Activated CD8-positive, alpha-beta memory T cell treated with anti-CD3 and anti-CD28 coated beads, Interleukin-2, amount 50 U/mL, for 48 hours (primary cell): ENCODE measurements around the gene TDRD12.

ENCODE experiments used
- DNase-seq: peaks from one replicate; pipeline ENCODE4 v3.0.0-alpha.2; 2020

Gene TDRD12, protein sequence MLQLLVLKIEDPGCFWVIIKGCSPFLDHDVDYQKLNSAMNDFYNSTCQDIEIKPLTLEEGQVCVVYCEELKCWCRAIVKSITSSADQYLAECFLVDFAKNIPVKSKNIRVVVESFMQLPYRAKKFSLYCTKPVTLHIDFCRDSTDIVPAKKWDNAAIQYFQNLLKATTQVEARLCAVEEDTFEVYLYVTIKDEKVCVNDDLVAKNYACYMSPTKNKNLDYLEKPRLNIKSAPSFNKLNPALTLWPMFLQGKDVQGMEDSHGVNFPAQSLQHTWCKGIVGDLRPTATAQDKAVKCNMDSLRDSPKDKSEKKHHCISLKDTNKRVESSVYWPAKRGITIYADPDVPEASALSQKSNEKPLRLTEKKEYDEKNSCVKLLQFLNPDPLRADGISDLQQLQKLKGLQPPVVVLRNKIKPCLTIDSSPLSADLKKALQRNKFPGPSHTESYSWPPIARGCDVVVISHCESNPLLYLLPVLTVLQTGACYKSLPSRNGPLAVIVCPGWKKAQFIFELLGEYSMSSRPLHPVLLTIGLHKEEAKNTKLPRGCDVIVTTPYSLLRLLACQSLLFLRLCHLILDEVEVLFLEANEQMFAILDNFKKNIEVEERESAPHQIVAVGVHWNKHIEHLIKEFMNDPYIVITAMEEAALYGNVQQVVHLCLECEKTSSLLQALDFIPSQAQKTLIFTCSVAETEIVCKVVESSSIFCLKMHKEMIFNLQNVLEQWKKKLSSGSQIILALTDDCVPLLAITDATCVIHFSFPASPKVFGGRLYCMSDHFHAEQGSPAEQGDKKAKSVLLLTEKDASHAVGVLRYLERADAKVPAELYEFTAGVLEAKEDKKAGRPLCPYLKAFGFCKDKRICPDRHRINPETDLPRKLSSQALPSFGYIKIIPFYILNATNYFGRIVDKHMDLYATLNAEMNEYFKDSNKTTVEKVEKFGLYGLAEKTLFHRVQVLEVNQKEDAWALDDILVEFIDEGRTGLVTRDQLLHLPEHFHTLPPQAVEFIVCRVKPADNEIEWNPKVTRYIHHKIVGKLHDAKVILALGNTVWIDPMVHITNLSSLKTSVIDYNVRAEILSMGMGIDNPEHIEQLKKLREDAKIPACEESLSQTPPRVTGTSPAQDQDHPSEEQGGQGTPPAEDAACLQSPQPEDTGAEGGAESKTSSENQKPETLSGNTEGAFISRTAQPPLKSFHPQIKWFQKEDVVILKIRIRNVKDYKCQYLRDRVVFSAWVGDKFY (N-terminal part only)

GRCh38 chr19:32719611-32720059, at the start of gene TDRD12:
TSS of gene TDRD12 (plus strand) at chr19:32719767. CDS start at chr19:32720073, 306 bp downstream.
- no peak for DNase-seq

- DNase-seq, result no peak
Measured at GRCh38 chr19:32671883-32672593, 47.5 kb upstream of the TDRD12 start.

- DNase-seq, result no peak
Measured at GRCh38 chr19:32672841-32673240, 46.7 kb upstream of the TDRD12 start.

- no peak for DNase-seq
Measured at GRCh38 chr19:32673573-32673972, 46.0 kb upstream of the TDRD12 start.

DNA sequence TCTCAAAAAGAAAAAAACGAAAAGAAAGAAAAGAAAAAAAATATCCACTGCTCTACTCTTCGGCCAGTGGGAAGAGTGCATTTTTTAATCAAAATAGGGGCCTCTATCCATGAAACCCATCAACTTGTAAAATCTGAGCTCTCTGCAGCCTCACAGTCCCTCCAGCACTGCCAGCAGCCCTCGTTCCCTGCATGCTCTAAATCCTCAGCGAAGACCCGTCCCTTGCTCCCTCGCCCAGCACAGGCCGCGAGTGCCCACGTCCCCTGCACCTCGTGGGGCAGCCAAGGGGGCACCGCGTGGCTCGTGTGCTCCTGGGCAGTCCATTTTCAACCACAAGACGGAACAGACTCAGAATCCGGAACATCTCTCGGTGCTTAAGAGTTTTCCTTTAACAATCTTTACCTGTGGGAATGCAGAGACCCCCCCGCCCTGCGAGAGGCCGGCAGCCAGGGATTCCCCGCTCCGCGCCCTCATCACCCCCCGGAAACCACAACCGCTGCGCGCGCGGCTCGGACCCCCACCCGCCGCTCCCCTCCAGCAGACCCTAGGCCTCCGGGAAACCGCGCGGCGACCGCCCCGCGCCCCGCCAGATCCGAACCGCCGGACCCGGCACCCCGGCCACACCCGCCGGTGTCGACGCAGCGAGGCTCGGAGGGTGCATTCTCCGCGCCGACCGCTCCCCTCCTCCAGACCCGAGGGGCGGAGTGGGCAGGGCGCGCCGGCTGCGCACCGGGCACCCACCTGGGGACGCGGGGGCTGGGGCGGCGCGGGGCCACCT, 45.2 kb upstream of the TDRD12 start:
- no peak for DNase-seq

- DNase-seq, result peak; percentile 99
Measured at GRCh38 chr19:32674931-32675719, 44.4 kb upstream of the TDRD12 start, which contains the start of gene ANKRD27. TSS of gene ANKRD27 (minus strand) at chr19:32675180. CDS start at chr19:32659015, 16,165 bp downstream.

DNA sequence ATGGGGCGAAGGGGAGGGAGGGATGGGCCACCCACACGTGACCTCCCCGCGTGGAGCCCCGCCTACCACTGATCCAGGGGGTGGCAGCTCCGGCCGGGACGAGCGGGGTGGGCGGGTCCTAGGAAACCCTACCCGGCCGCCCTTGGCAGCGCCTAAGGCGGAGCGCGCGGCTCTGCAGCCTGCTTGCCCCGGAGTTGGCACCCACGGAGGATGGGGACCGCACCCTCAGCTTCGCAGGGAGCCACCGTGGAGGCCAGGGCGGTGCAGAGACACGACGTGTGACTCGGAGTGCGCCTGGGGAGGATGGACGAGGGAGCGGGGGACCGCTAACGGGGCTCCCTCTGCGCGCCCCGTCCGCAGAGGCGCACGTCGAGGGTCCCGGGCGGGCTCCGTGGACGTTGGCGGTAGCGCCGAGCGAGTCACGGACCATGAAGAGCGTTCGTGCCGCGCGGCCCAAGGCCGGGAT, 43.8 kb upstream of the TDRD12 start, which contains the start of gene RGS9BP:
Gene RGS9BP, plus strand, starts transcription at position 129 of the 466 bp plus-strand sequence. CDS start 416 bp downstream, outside the sequence.
- DNase-seq, result peak; percentile 82

DNA sequence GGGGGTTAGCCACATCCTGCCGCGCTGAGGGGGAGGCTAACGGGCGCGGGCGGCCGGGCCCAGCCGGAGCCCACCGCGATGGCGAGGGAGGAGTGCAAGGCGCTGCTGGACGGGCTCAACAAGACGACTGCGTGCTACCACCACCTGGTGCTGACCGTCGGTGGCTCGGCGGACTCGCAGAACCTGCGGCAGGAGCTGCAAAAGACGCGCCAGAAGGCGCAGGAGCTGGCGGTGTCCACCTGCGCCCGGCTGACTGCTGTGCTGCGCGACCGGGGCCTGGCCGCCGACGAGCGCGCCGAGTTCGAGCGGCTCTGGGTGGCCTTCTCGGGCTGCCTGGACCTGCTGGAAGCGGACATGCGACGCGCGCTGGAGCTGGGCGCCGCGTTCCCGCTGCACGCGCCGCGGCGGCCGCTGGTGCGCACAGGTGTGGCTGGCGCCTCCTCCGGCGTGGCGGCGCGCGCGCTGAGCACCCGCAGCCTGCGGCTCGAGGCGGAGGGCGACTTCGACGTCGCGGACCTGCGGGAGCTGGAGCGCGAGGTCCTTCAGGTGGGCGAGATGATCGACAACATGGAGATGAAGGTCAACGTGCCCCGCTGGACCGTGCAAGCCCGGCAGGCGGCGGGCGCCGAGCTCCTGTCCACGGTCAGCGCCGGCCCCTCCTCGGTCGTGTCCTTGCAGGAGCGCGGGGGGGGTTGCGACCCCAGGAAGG, 43.2 kb upstream of the TDRD12 start:
- DNase-seq, result peak; percentile 64

GRCh38 chr19:32676895-32677359, 42.6 kb upstream of the TDRD12 start:
- DNase-seq, result no peak

- no peak for DNase-seq
Measured at GRCh38 chr19:32677657-32678056, 41.9 kb upstream of the TDRD12 start.

DNA sequence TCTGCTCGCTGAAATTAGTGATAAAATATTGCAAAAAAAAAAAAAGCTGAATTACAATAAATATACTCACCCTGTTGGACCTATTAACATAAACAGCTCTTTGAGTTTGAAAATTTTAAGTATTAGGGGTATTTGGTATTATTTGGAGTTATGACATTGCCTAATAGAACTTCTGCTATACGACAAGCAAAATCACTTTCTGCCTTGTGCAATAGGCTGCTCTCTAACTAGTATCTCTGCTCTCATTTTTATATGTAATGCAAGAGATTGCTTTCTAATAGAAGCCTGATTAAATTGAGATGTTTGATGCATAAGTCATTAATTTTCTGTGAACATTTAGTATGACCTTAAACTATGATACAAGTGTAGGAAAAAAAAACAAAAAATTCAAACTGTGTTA, 38.6 kb upstream of the TDRD12 start:
- DNase-seq, result no peak

GRCh38 chr19:32682317-32682716, 37.2 kb upstream of the TDRD12 start:
- no peak for DNase-seq

DNA sequence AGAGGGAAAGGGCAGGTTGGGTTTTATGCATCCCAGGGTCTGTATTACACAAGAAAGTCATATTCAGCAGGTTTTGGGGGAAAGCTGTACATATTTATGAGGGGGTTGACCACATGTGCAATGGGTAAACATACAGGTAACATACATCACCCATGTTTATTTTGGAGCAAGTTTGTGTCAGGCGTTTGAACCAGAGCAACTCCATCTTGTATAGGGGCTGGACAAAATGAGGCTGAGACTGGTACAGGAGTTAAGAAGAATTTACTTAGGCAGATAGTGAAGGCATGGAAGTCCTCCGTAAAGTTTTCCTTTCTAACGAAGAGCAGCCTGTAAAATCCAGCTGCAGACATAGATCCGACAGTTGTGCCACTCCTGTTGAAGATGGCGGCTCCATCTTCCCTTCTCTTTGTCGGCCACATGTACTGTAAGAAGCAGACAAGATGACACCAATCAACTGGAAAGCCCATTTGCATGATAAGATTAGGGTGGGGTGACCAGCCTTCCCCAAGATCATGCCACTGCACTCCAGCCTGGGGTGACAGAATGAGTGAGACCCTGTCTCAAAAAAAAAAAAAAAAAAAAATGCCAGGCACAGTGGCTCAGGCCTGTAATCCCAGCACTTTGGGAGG, 32.6 kb upstream of the TDRD12 start:
- no peak for DNase-seq

DNA sequence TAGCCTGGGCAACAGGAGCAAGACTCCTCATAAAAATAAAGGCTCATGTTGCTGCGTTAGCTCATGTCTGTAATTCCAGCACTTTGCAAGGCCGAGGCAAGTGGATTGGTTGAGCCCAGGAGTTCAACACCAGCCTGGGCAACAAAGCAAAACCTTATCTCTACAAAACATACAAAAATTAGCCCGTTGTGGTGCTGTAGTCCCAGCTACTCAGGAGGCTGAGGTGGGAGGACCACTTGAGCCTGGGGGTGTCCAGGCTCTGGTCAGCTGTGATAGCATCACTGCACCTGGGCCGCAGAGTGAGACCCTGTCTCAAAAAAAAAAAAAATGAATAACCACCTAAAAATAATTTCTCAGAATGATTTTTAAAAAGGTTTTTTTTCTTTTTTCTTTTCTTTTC, 31.9 kb upstream of the TDRD12 start:
- DNase-seq, result no peak

DNA sequence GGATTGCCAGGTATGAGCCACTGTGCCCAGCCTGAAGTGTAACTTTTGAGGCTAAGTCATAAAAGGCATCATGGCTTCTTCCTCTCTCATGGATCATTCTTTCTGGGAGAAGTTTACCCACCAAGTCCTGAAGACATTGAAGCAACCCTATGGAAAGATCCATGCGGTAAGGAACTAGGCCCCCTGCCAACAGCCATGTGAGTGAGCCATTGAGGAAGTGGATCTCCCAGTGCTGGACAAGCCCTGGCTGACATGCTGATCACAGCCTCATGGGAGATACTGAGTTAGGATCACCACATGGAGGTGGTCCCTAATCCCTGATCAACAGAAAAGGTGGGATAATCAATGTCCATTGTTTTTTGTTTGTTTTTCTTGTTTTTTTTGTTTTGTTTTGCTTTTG, 31.3 kb upstream of the TDRD12 start:
- DNase-seq, result no peak

- DNase-seq, result peak; percentile 89
Measured at GRCh38 chr19:32691291-32691951, 28.1 kb upstream of the TDRD12 start, which contains the start of gene NUDT19. TSS of gene NUDT19 (plus strand) at chr19:32691821. CDS start at chr19:32691961, 140 bp downstream.

- peak; percentile 79 for DNase-seq
Measured at GRCh38 chr19:32691952-32692726, 27.4 kb upstream of the TDRD12 start.

DNA sequence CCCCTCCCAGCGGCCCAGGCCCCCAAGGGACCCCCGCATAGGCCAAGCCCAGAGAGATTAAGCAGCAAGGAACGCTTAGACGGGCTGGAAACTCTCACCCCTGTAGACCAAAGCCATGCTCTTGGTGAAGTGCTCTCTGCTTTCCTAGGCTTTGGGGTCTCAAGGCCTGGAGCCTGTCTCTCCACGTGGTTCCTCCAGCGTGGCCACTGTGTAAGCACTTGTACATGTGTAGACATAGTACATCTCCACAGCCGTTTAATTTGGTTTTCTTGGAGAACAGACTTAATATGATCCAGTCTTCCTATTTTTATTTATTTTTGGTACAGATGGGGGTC, 26.9 kb upstream of the TDRD12 start:
- DNase-seq, result no peak
